GM10248 (cell line): ENCODE results near the gene PGBD1.

Experiments
- CTCF ChIA-PET: fragments of 300-600 bp; sonication (Branson Sonifier 250); formaldehyde crosslinking; extraction: SDS; loops from one replicate; lab custom pipeline; 2021; ENCODE audit warnings: antibody characterized with exemption; lab: Yijun Ruan, JAX
- POLR2A ChIA-PET: fragments of 350-650 bp; sonication (Branson Sonifier 250); formaldehyde crosslinking; extraction: SDS; loops from one replicate; lab custom pipeline; 2020; ENCODE audit warnings: antibody characterized with exemption; lab: Yijun Ruan, JAX
- DNase-seq: peaks from one replicate; pipeline ENCODE4 v3.0.0; 2012; ENCODE audit errors: extremely low spot score
- CTCF ChIP-seq: IDR thresholded peaks from 2 replicates; pipeline ENCODE4 v1.5.1; 2012; ENCODE audit warnings: mild to moderate bottlenecking, low read depth; ENCODE audit errors: extremely low read depth, missing control alignments, control extremely low read depth

PGBD1 gene

GRCh38 chr6:28281288-28282064 lies at the start of gene PGBD1:
TSS of gene PGBD1 (plus strand) at chr6:28281572. CDS start at chr6:28283814, 2,242 bp downstream.
- no peak for TF ChIP-seq CTCF
- ChIA-PET POLR2A (interaction anchor here (0.6 to 1.0 kb wide), 2 partner anchors 54 to 113 kb away, joined by 3 read pairs; no protein-coding TSS in a partner anchor), CTCF (interaction anchor here (0.8 to 1.9 kb wide), 10 partner anchors 14 to 103 kb away, joined by 3 to 5 read pairs (median 3); partner anchors contain the start of gene ZSCAN26)
- DNase-seq = peak; percentile 73

- CTCF ChIA-PET = interaction anchor here (1.0 to 1.7 kb wide), 4 partner anchors 11 to 15 kb away, joined by 3 to 5 read pairs (median 4); no protein-coding TSS in a partner anchor
- no peak for DNase-seq
- TF ChIP-seq CTCF = no peak
- POLR2A ChIA-PET = no interaction called here
Measured at GRCh38 chr6:28232785-28233184, 48.6 kb upstream of the PGBD1 start.

- DNase-seq = no peak
- POLR2A ChIA-PET = no interaction called here
- no peak for TF ChIP-seq CTCF
- CTCF ChIA-PET = no interaction called here
Measured at GRCh38 chr6:28235912-28236452, 45.4 kb upstream of the PGBD1 start.

GRCh38 chr6:28239636-28240035 lies 41.7 kb upstream of the PGBD1 start:
- TF ChIP-seq CTCF = no peak
- POLR2A ChIA-PET = no interaction called here
- CTCF ChIA-PET = no interaction called here
- no peak for DNase-seq

GRCh38 chr6:28240471-28240870 lies 40.9 kb upstream of the PGBD1 start:
- CTCF ChIA-PET = no interaction called here
- DNase-seq = no peak
- TF ChIP-seq CTCF = no peak
- POLR2A ChIA-PET = no interaction called here

GRCh38 chr6:28243946-28244345 lies 37.4 kb upstream of the PGBD1 start:
- no peak for DNase-seq
- POLR2A ChIA-PET = no interaction called here
- TF ChIP-seq CTCF = no peak
- CTCF ChIA-PET = interaction anchor here (1.7 kb wide), 1 partner anchor 11 kb away, joined by 5 read pairs; no protein-coding TSS in a partner anchor
